GM18499 (cell line): ENCODE results near the gene MUCL1.

Experiments
- ATAC-seq: cut with Tn5 transposase; IDR thresholded peaks from one replicate; pipeline ENCODE4 v1.9.1; 2021; ENCODE audit warnings: moderate number of reproducible peaks; ENCODE audit not compliant: insufficient read depth, unreplicated experiment

MUCL1 gene

GRCh38 chr12:54890339-54890738, 36.0 kb downstream of the MUCL1 start:
- no peak for ATAC-seq

- ATAC-seq, result no peak
Measured at GRCh38 chr12:54891717-54892478, 37.6 kb downstream of the MUCL1 start.
